Measurements from ENCODE around the gene TBC1D14. TPM values are rescaled to one million over a fixed set of nuclear protein-coding genes. Genes with fewer than 3 reads are reported as not detected.

TBC1D14 gene
- total and polyA plus RNA-seq, 2 of the 8 experiments (the other 6 are each of a cell fraction or from before 2014, with no cell fraction given), result 45.6 to 48.2 TPM

DNA sequence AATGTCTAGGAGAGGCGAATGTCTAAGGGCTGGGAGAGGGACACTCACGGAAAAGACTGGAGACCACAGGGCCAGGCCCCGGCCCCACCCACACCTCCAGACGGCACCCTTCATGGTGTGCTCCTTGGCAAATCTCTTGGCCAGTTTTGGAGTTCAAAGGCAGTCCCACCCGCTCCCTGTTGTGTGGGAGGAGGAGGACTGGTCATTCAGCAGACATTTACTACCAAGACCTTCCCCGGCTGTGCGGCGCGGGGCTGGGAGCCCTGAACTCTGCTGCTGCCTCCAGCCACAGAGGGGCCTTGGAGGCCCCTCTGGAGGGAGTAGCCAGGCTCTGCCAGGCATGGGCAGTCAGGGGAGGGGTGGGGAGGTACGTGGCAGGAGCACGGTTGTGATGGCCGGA, 8.7 kb upstream of the TBC1D14 start:
- no peaks in the 10 kb centered on the region for H3K9me3 ChIP-seq (ENCODE audit: insufficient read depth in 2 of 2, low read depth in 1 of 2, low read length in 1 of 2)
- H3K9ac ChIP-seq (replicated peaks in 1 of 4; ENCODE audit: extremely low read depth in 1 of 4, low read depth in 3 of 4, low read length in 3 of 4), result no peak overlapping the region
- no peak overlapping the region for H4K8ac ChIP-seq (ENCODE audit: extremely low read depth, insufficient read depth, low read length)
- no peak overlapping the region for H3K14ac ChIP-seq (ENCODE audit: insufficient read length)
- no peaks in the 10 kb centered on the region for H3K79me2 ChIP-seq (ENCODE audit: control insufficient read depth in 1 of 2, insufficient read depth in 2 of 2, low read length in 2 of 2)
- no peak overlapping the region for H4K5ac ChIP-seq (ENCODE audit: insufficient read length, low read depth, low read length)
- ChIA-PET POLR2A (ENCODE audit: partially characterized antibody) (interaction anchor here (1.2 to 3.2 kb wide), 2 partner anchors 8 to 73 kb away, joined by 3 to 16 read pairs; partner anchors contain the start of gene TBC1D14), CTCF (ENCODE audit: partially characterized antibody) (interaction anchor here (0.5 to 2.0 kb wide), 7 partner anchors 8 to 97 kb away, joined by 3 to 7 read pairs (median 6); partner anchors contain the start of gene TBC1D14)
- H2AFZ ChIP-seq (ENCODE audit: low read length), result no peak overlapping the region
- no peak overlapping the region for H3K4me3 ChIP-seq (ENCODE audit: extremely low read depth in 1 of 4, insufficient read depth in 2 of 4, low read depth in 3 of 4, low read length in 4 of 4)
- FAIRE-seq (no peak), DNase-seq (ENCODE audit: low read depth in 1 of 2, low spot score in 2 of 2) (no peak)
- H3K23me2 ChIP-seq (ENCODE audit: low read depth, low read length), result no peaks in the 10 kb centered on the region
- no peaks in the 10 kb centered on the region for H3K4me1 ChIP-seq (replicated peaks in 1 of 4; ENCODE audit: control insufficient read depth in 3 of 4, insufficient read depth in 4 of 4, low read length in 3 of 4)
- H3K27me3 ChIP-seq (replicated peaks in 1 of 4; ENCODE audit: control insufficient read depth in 3 of 4, extremely low read depth in 1 of 4, insufficient read depth in 3 of 4, low read length in 3 of 4), result no peaks in the 10 kb centered on the region
- no peak overlapping the region for H2BK15ac ChIP-seq (ENCODE audit: low read length)
- no peaks in the 10 kb centered on the region for H4K20me1 ChIP-seq (replicated peaks in 1 of 2; ENCODE audit: control insufficient read depth in 1 of 2, insufficient read depth in 2 of 2, low read length in 2 of 2)
- no peak overlapping the region for H2AK5ac ChIP-seq (ENCODE audit: low read depth, low read length)
- H2BK12ac ChIP-seq (ENCODE audit: low read depth, low read length), result no peak overlapping the region
- 94% methylated on average over 11 of the region's 12 CpGs; no CpG with 5 or more reads in 1 of the 2 experiments for WGBS, 2 experiments (ENCODE audit: extremely low coverage in 1 of 2, insufficient coverage in 1 of 2, insufficient read length in 1 of 2, insufficient replicate concordance in 2 of 2, low coverage in 1 of 2, low lambda C conversion rate in 2 of 2, missing lambda C conversion rate in 1 of 2)
- H4K91ac ChIP-seq (replicated peaks; ENCODE audit: insufficient read length, low read length), result no peak overlapping the region
- no peak overlapping the region for H2BK5ac ChIP-seq (ENCODE audit: low read depth, low read length)
- H2BK20ac ChIP-seq (ENCODE audit: low read length), result no peak overlapping the region
- H2BK120ac ChIP-seq (replicated peaks; ENCODE audit: low read depth, low read length), result no peak overlapping the region
- H3K36me3 ChIP-seq (ENCODE audit: control insufficient read depth in 2 of 4, insufficient read depth in 4 of 4, low read length in 3 of 4), result no peaks in the 10 kb centered on the region
- H3K27ac ChIP-seq (ENCODE audit: low read depth, low read length), result no peak overlapping the region
- H3K23ac ChIP-seq (ENCODE audit: insufficient read length), result no peak overlapping the region
- H3K56ac ChIP-seq (replicated peaks; ENCODE audit: insufficient read length, low read depth, low read length), result no peak overlapping the region
- H3K4me2 ChIP-seq (ENCODE audit: insufficient read depth in 1 of 2, low read depth in 2 of 2, low read length in 2 of 2), result no peak overlapping the region
- no peaks in the 10 kb centered on the region for H3K79me1 ChIP-seq (ENCODE audit: low read depth, low read length)
- H3K4ac ChIP-seq (replicated peaks; ENCODE audit: insufficient read length, low read depth, low read length), result no peak overlapping the region
- no peak overlapping the region for H3K18ac ChIP-seq (ENCODE audit: extremely low read depth, low read length)
- TF ChIP-seq MAFK (IDR thresholded peaks at IDR 0.05; ENCODE audit: low read depth, low read length) (no peak), SAP30 (IDR thresholded peaks at IDR 0.05; ENCODE audit: insufficient read depth, insufficient replicate concordance, low read length) (no peak), SIN3A (conservative IDR thresholded peaks at IDR 0.05 in 1 of 2, IDR thresholded peaks at IDR 0.05 in 1 of 2; ENCODE audit: low read depth in 1 of 2, low read length in 2 of 2) (no peak), CREB1 (IDR thresholded peaks at IDR 0.05) (no peak), SP1 (IDR thresholded peaks at IDR 0.05; ENCODE audit: low read depth, low read length) (no peak), CHD1 (IDR thresholded peaks at IDR 0.05; ENCODE audit: low read depth, low read length) (no peak)
